ENCODE results near the gene PDIA6. TPM values are rescaled to one million over a fixed set of nuclear protein-coding genes. Genes with fewer than 3 reads are reported as not detected.

The PDIA6 gene
- total and polyA plus RNA-seq, 2 donors (not counting 3 experiments of a cell fraction or from before 2014, with no cell fraction given), result 335 to 424 TPM

GRCh38 chr2:10835052-10835970, 22.7 kb upstream of the PDIA6 start:
- H2AFZ ChIP-seq (ENCODE audit: low read depth, low read length), result no peak overlapping the region
- DNase-seq (ENCODE audit: low read depth, low spot score), result peak; percentile 39
- H3K27me3 ChIP-seq (ENCODE audit: control insufficient read depth in 2 of 2, insufficient read depth in 2 of 2, low read length in 2 of 2), result peaks cover 0 to 4% of the 10 kb centered on the region in 2 experiments
- no peaks in the 10 kb centered on the region for H3K9me3 ChIP-seq (replicated peaks; ENCODE audit: control insufficient read depth, insufficient read depth, low read length)
- intact Hi-C loops (cut with micrococcal nuclease), result no loop called here
- no peak overlapping the region for H3K4me3 ChIP-seq (replicated peaks in 1 of 3; ENCODE audit: insufficient read depth in 1 of 3, low read depth in 1 of 3, low read length in 3 of 3)
- H3K27ac ChIP-seq (ENCODE audit: insufficient read depth, low read depth, low read length), result no peak overlapping the region
- peaks cover 9% of the 10 kb centered on the region for H3K4me1 ChIP-seq (ENCODE audit: control insufficient read depth, extremely low read depth, insufficient read depth, low read length)
- H3K4me2 ChIP-seq (ENCODE audit: insufficient read depth, low read length), result no peak overlapping the region
- POLR2A ChIA-PET, result no interaction called here
- CTCF ChIA-PET, result interaction anchor here (0.6 to 11.3 kb wide), 33 partner anchors 9 to 749 kb away, joined by 3 to 738 read pairs (median 4); partner anchors contain the start of genes KCNF1 and PDIA6
- no TSS peak for BruUV-seq (replicated peaks)
- no peaks in the 10 kb centered on the region for H3K9me1 ChIP-seq (replicated peaks; ENCODE audit: control insufficient read depth, extremely low read depth, insufficient read depth, low read length)
- no peaks in the 10 kb centered on the region for H4K20me1 ChIP-seq (replicated peaks; ENCODE audit: control insufficient read depth, extremely low read depth, insufficient read depth, low read length)
- no peak overlapping the region for H3K9ac ChIP-seq (replicated peaks; ENCODE audit: extremely low read depth, insufficient read depth, low read length)
- H3K79me2 ChIP-seq (ENCODE audit: control insufficient read depth, insufficient read depth, low read length), result no peaks in the 10 kb centered on the region
- TF ChIP-seq MYC (IDR thresholded peaks at IDR 0.05; ENCODE audit: low read depth, low read length) (no peak), CTCF (IDR thresholded peaks at IDR 0.05; ENCODE audit: extremely low read depth in 1 of 2, insufficient read depth in 1 of 2, low read depth in 1 of 2, low read length in 2 of 2) (peak; percentile 86 to 92)
- no peaks in the 10 kb centered on the region for H3K36me3 ChIP-seq (ENCODE audit: control insufficient read depth in 2 of 2, extremely low read depth in 1 of 2, insufficient read depth in 2 of 2, low read length in 2 of 2)
- peak; percentile 74 for FAIRE-seq
- dilution Hi-C loops (cut with MboI; ENCODE audit: extremely low pct_ligation_motif_present, low sequenced_read_pairs), result no loop called here

- H3K4me1 ChIP-seq (ENCODE audit: control insufficient read depth, extremely low read depth, insufficient read depth, low read length), result peaks cover 9% of the 10 kb centered on the region
- H3K27ac ChIP-seq (ENCODE audit: insufficient read depth, low read depth, low read length), result no peak overlapping the region
- no TSS peak for BruUV-seq (replicated peaks)
- no peak for DNase-seq (ENCODE audit: low read depth, low spot score)
- no peak overlapping the region for H3K4me2 ChIP-seq (ENCODE audit: insufficient read depth, low read length)
- no peak overlapping the region for H3K4me3 ChIP-seq (replicated peaks in 1 of 3; ENCODE audit: insufficient read depth in 1 of 3, low read depth in 1 of 3, low read length in 3 of 3)
- no peaks in the 10 kb centered on the region for H3K9me3 ChIP-seq (replicated peaks; ENCODE audit: control insufficient read depth, insufficient read depth, low read length)
- peak overlapping the region; percentile 53 for H2AFZ ChIP-seq (ENCODE audit: low read depth, low read length)
- peak; percentile 12 for FAIRE-seq
- no peaks in the 10 kb centered on the region for H4K20me1 ChIP-seq (replicated peaks; ENCODE audit: control insufficient read depth, extremely low read depth, insufficient read depth, low read length)
- no peak for TF ChIP-seq CTCF (IDR thresholded peaks at IDR 0.05; ENCODE audit: extremely low read depth in 1 of 2, insufficient read depth in 1 of 2, low read depth in 1 of 2, low read length in 2 of 2)
- no peak for TF ChIP-seq POLR2AphosphoS5 (IDR thresholded peaks at IDR 0.05; ENCODE audit: insufficient read depth, low read depth, low read length)
- no peak for TF ChIP-seq MYC (IDR thresholded peaks at IDR 0.05; ENCODE audit: low read depth, low read length)
- no peak for TF ChIP-seq JUN (IDR thresholded peaks at IDR 0.05; ENCODE audit: borderline replicate concordance, insufficient read depth, insufficient read length, low read depth)
- no peak for TF ChIP-seq EZH2 (IDR thresholded peaks at IDR 0.05; ENCODE audit: borderline replicate concordance, low read depth, low read length, severe bottlenecking)
- POLR2A ChIA-PET, result no interaction called here
- no peaks in the 10 kb centered on the region for H3K79me2 ChIP-seq (ENCODE audit: control insufficient read depth, insufficient read depth, low read length)
- peaks cover 0 to 3% of the 10 kb centered on the region in 2 experiments for H3K27me3 ChIP-seq (ENCODE audit: control insufficient read depth in 2 of 2, insufficient read depth in 2 of 2, low read length in 2 of 2)
- dilution Hi-C loops (cut with MboI; ENCODE audit: extremely low pct_ligation_motif_present, low sequenced_read_pairs) (no loop called here), intact Hi-C loops (cut with micrococcal nuclease) (loop anchor here (5.0 kb wide), 1 partner anchor 613 kb away; no protein-coding TSS in a partner anchor)
- H3K9ac ChIP-seq (replicated peaks; ENCODE audit: extremely low read depth, insufficient read depth, low read length), result no peak overlapping the region
- CTCF ChIA-PET, result interaction anchor here (1.8 to 11.3 kb wide), 3 partner anchors 9 to 748 kb away, joined by 23 to 738 read pairs (median 31); a partner anchor contains a TSS
- H3K9me1 ChIP-seq (replicated peaks; ENCODE audit: control insufficient read depth, extremely low read depth, insufficient read depth, low read length), result no peaks in the 10 kb centered on the region
- H3K36me3 ChIP-seq (ENCODE audit: control insufficient read depth in 2 of 2, extremely low read depth in 1 of 2, insufficient read depth in 2 of 2, low read length in 2 of 2), result no peaks in the 10 kb centered on the region
These were observed 21.6 kb upstream of the PDIA6 start for GRCh38 chr2:10834068-10834655.

Measured in endothelial cell of umbilical vein (primary cell).